Smooth muscle cell (in vitro differentiated cells): ENCODE data around the gene MYO5B. TPM values are rescaled to one million over a fixed set of nuclear protein-coding genes. Genes with fewer than 3 reads are reported as not detected.

Experiments
- DNase-seq: peaks from one replicate; lab custom pipeline; 2025; ENCODE audit not compliant: unreplicated experiment; lab: John Stamatoyannopoulos, UW
- H2AFZ ChIP-seq: fragments of 200-600 bp; sonication (generic); 2 replicates; pipeline ENCODE4 v1.6.0; 2016; ENCODE audit warnings: antibody characterized with exemption, low read depth, mild to moderate bottlenecking
- H3F3A ChIP-seq: fragments of 200-600 bp; sonication (generic); 2 replicates; pipeline ENCODE4 v1.6.0; 2017; ENCODE audit warnings: antibody characterized with exemption, low read depth
- H3K27ac ChIP-seq: fragments of 200-600 bp; sonication (generic); 2 replicates; pipeline ENCODE4 v1.5.1; 2016; ENCODE audit warnings: low read depth, mild to moderate bottlenecking
- H3K27me3 ChIP-seq: fragments of 200-600 bp; sonication (generic); 2 replicates; pipeline ENCODE4 v1.6.1; 2016; ENCODE audit warnings: low read depth, mild to moderate bottlenecking
- H3K36me3 ChIP-seq: fragments of 200-600 bp; sonication (generic); 2 replicates; pipeline ENCODE4 v1.5.1; 2016; ENCODE audit warnings: low read depth
- H3K4me1 ChIP-seq: fragments of 200-600 bp; sonication (generic); 2 replicates; pipeline ENCODE4 v1.5.1; 2016; ENCODE audit warnings: low read depth
- H3K4me2 ChIP-seq: fragments of 200-600 bp; sonication (generic); 2 replicates; pipeline ENCODE4 v1.6.0; 2016; ENCODE audit warnings: mild to moderate bottlenecking
- H3K4me3 ChIP-seq: fragments of 200-600 bp; sonication (generic); 2 replicates; pipeline ENCODE4 v1.5.1; 2016; ENCODE audit warnings: mild to moderate bottlenecking
- H3K79me2 ChIP-seq: fragments of 200-600 bp; sonication (generic); 2 replicates; pipeline ENCODE4 v1.6.0; 2016; ENCODE audit warnings: low read depth, mild to moderate bottlenecking
- H3K9ac ChIP-seq: fragments of 200-600 bp; sonication (generic); 2 replicates; pipeline ENCODE4 v1.6.0; 2016; ENCODE audit warnings: low read depth
- H3K9me3 ChIP-seq: fragments of 200-600 bp; sonication (generic); replicated peaks from 2 replicates; pipeline ENCODE4 v1.5.1; 2016; ENCODE audit warnings: low read depth
- H4K20me1 ChIP-seq: fragments of 200-600 bp; sonication (generic); 2 replicates; pipeline ENCODE4 v1.6.0; 2016; ENCODE audit warnings: low read depth
- WGBS: methylation state at CpG from one replicate; pipeline ENCODE4 v1.1.7; 2016; ENCODE audit warnings: low lambda C conversion rate; 5-methylcytosine and 5-hydroxymethylcytosine counted together
- polyA plus RNA-seq: library from polyadenylated mRNA; unstranded; fragments of >200 nt; fragmentation: Nextera tagmentation; extraction: Ambion mirVana; gene quantifications from 2 replicates; pipeline ENCODE4 v1.2.1, GENCODE V29; 2016
- total RNA-seq: library from RNA; depleted of rRNA; stranded (reverse); fragments of >200 nt; gene quantifications from 2 replicates; pipeline ENCODE4 v1.2.3, GENCODE V29; 2014
- TF ChIP-seq, protein P1 (sequence below): fragments of 200-600 bp; sonication (generic); IDR thresholded peaks from 2 replicates; pipeline ENCODE4 v1.5.1; 2017; ENCODE audit warnings: borderline replicate concordance, mild to moderate bottlenecking, antibody characterized with exemption; ENCODE audit not compliant: insufficient read depth, poor library complexity, severe bottlenecking

Gene MYO5B
- total and polyA plus RNA-seq, 2 experiments from 2014 or later = 1.7 to 25.3 TPM

DNA sequence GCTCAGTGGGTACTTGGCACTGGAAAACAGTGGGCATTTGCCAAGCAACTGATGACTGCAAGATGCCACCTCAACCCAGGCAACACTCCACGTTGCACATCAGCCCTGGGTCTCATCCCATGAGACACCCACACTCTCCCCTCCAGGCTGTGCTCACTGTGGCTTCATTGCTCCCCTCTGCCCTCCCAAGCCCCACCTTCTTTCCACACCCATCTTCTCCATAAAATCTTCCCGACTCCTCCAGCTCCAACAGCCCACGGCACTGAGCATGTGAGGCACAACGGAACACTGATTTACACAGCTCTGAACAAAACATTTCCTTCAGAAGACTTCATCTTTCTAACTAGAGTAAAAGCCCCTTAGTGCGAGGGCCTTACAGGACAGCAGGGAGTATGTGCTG lies 263.8 kb downstream of the MYO5B start:
- H3K36me3 ChIP-seq = no peaks in the 10 kb centered on the region
- no peaks in the 10 kb centered on the region for H3F3A ChIP-seq
- no peaks in the 10 kb centered on the region for H4K20me1 ChIP-seq
- WGBS = 71% methylated on average over 5 of the region's 5 CpGs
- no peak for DNase-seq
- no peaks in the 10 kb centered on the region for H3K9me3 ChIP-seq
- H3K4me1 ChIP-seq = peaks cover 7% of the 10 kb centered on the region
- no peak overlapping the region for H2AFZ ChIP-seq
- no peaks in the 10 kb centered on the region for H3K27me3 ChIP-seq
- no peak overlapping the region for H3K27ac ChIP-seq
- H3K9ac ChIP-seq = no peak overlapping the region
- H3K4me3 ChIP-seq = no peak overlapping the region
- TF ChIP-seq, protein P1, sequence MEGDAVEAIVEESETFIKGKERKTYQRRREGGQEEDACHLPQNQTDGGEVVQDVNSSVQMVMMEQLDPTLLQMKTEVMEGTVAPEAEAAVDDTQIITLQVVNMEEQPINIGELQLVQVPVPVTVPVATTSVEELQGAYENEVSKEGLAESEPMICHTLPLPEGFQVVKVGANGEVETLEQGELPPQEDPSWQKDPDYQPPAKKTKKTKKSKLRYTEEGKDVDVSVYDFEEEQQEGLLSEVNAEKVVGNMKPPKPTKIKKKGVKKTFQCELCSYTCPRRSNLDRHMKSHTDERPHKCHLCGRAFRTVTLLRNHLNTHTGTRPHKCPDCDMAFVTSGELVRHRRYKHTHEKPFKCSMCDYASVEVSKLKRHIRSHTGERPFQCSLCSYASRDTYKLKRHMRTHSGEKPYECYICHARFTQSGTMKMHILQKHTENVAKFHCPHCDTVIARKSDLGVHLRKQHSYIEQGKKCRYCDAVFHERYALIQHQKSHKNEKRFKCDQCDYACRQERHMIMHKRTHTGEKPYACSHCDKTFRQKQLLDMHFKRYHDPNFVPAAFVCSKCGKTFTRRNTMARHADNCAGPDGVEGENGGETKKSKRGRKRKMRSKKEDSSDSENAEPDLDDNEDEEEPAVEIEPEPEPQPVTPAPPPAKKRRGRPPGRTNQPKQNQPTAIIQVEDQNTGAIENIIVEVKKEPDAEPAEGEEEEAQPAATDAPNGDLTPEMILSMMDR = no peak
- no peaks in the 10 kb centered on the region for H3K79me2 ChIP-seq
- no peak overlapping the region for H3K4me2 ChIP-seq

DNA sequence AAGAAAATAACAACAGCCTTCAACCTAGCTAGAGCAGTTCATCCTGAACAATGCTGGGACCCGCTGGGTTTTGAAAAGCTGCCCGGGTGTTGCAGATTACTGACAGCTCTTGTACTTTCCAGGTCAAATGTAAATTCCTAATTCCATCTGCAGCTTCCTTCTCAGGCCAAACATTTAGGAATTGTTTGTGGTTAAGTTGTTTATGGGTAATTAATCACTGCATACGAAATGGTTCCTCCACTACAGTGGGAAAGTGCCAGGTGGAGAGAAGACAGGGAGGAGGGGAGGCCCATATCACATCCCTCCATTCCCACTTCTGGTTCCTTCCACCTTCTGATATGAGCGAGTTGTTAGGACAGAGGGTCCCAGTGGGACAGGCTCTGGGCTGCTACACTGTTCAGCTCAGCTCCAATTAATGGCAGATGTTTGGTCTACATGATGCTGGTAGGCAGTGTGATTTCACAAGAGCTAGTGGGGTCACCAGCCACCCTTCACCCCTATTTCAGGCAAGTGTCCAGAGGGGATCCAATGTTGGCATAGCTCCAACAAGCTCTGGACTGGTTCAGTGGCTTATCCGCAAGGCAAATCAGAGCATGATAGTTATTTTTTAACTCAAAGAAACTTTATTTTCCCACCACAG lies 268.7 kb downstream of the MYO5B start:
- no peak for DNase-seq
- peaks cover 4% of the 10 kb centered on the region for H3K4me1 ChIP-seq
- H3K27me3 ChIP-seq = no peaks in the 10 kb centered on the region
- TF ChIP-seq, protein P1 = no peak
- no peaks in the 10 kb centered on the region for H3K36me3 ChIP-seq
- H3K9me3 ChIP-seq = no peaks in the 10 kb centered on the region
- no peak overlapping the region for H3K27ac ChIP-seq
- 93% methylated on average over 5 of the region's 5 CpGs for WGBS
- no peak overlapping the region for H3K9ac ChIP-seq
- H3F3A ChIP-seq = no peaks in the 10 kb centered on the region
- no peak overlapping the region for H3K4me3 ChIP-seq
- no peaks in the 10 kb centered on the region for H4K20me1 ChIP-seq
- no peak overlapping the region for H3K4me2 ChIP-seq
- H2AFZ ChIP-seq = no peak overlapping the region
- no peaks in the 10 kb centered on the region for H3K79me2 ChIP-seq

DNA sequence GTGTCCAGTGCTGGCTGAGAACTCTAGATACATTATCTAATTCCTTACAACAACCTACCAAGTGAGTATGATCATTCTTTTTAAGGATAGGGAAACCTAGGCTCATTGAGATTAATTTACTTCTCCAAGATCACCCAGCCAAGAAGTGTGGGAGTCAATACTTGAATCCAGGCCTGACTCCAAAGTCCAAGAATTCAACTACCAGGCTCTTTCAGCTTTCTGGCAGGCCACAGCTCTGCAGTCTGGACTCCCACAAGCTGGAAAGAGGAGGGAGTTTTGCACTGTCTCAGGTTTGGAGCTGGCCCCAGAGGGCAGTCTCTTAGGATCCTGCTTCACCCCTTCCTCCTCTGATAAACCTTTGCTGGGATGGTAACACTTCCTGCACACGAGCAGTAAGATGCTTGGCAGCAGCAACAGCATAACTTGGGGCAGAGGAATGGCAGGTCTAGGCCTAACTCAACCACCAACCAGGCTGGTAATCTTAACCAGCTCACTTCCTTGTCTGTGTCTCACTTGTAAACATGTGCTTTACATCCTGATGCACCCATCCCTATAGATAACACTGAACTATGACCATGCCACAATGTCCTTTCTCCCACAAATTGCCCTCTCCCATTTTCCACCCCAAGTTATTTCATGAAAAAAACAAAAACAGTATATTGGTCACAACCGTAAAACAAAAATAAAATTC lies 270.5 kb downstream of the MYO5B start:
- Histone ChIP-seq H3K4me1 (peaks cover 15% of the 10 kb centered on the region), H3K9me3 (no peaks in the 10 kb centered on the region), H4K20me1 (no peaks in the 10 kb centered on the region), H3K4me3 (no peak overlapping the region), H3K27ac (no peak overlapping the region), H2AFZ (no peak overlapping the region), H3K27me3 (no peaks in the 10 kb centered on the region), H3K4me2 (no peak overlapping the region), H3K36me3 (no peaks in the 10 kb centered on the region), H3F3A (no peaks in the 10 kb centered on the region), H3K79me2 (no peaks in the 10 kb centered on the region), H3K9ac (no peak overlapping the region)
- TF ChIP-seq, protein P1 = no peak
- WGBS = 88% methylated on average over 2 of the region's 2 CpGs
- DNase-seq = no peak
